ENCODE measurements around the gene EREG. TPM values are rescaled to one million over a fixed set of nuclear protein-coding genes. Genes with fewer than 3 reads are reported as not detected.
"Not testable (repeated sequence)": the region's sequence is repeated elsewhere in the genome, so short reads cannot be mapped to it uniquely, and the experiment has no call there.

The EREG gene
- polyA plus RNA-seq, 3 donors from 2014 or later, result not detected

- Mint-ChIP-seq H3K4me1 (no peaks in the 10 kb centered on the region), H3K4me3 (no peak overlapping the region), H3K27me3 (ENCODE audit: low read depth in 3 of 3) (peaks cover 2 to 10% (median 4%) of the 10 kb centered on the region in 3 donors), H3K36me3 (no peaks in the 10 kb centered on the region), H3K9me3 (no peaks in the 10 kb centered on the region), H3K27ac (no peak overlapping the region)
- no peak for DNase-seq
Observed at GRCh38 chr4:74330295-74330750, 34.6 kb upstream of the EREG start.

DNA sequence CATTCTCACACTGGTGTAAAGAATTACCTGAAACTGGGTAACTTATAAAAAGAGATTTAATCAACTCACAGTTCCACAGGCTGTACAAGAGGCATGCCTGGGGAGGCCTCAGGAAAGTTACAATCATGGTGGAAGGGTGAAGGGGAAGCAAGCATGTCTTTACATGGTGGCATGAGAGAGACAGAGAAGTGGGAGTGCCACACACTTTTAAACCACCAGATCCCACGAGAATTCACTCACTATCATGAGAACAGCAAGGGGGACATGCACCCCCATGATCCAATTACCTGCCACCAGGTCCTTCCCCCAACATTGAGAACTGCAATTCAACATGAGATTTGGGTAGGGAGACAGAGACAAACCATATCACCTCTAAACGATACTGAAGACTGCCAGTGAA lies 33.7 kb upstream of the EREG start:
- H3K9me3 Mint-ChIP-seq, result no peaks in the 10 kb centered on the region
- DNase-seq, result no peak
- peaks cover 2 to 10% (median 4%) of the 10 kb centered on the region in 3 donors for H3K27me3 Mint-ChIP-seq (ENCODE audit: low read depth in 3 of 3)
- no peaks in the 10 kb centered on the region for H3K36me3 Mint-ChIP-seq
- H3K27ac Mint-ChIP-seq, result no peak overlapping the region
- no peak overlapping the region for H3K4me3 Mint-ChIP-seq
- H3K4me1 Mint-ChIP-seq, result no peaks in the 10 kb centered on the region

DNA sequence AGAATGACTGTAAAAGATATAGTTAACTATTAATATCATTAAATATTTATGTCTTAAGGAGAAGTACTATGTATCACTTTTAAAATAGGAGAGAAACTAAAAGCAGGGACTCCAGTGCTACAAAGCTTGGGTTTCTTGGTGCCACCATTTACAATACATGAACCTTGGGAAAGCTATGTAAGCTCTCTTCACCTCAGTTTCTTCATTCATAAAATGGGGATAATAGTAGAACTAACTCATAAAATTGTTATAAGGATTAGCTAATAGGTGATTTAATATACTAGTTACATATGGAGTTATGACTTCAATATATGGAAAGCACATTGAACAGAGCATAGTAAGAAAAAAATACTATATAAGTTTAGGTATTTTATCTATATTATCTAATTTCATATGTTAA lies 33.0 kb upstream of the EREG start:
- H3K4me1 Mint-ChIP-seq, result no peaks in the 10 kb centered on the region
- no peak overlapping the region for H3K4me3 Mint-ChIP-seq
- no peaks in the 10 kb centered on the region for H3K36me3 Mint-ChIP-seq
- H3K27me3 Mint-ChIP-seq (ENCODE audit: low read depth in 3 of 3), result peaks cover 2 to 10% (median 4%) of the 10 kb centered on the region in 3 donors
- no peak for DNase-seq
- H3K9me3 Mint-ChIP-seq, result no peaks in the 10 kb centered on the region
- H3K27ac Mint-ChIP-seq, result no peak overlapping the region

DNA sequence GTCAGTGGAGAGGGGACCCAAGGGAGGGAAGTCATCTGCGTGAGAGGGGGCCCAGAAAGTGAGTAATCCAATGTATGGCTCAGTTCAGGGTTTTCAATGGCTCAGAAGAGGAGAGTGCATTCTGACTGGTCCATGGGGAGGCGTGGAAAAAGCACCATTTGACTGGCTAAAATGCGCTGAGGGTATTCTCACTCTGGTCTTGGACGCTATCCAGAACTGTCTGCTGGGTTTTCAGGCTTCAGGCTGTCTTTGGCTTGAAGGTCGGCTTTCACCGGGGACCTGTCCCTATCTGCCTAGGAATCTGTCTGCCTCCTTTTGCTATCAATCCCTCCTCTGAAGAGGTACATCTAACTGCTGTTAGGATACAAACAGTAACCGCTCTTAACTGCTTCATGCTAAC lies 30.3 kb upstream of the EREG start:
- no peak overlapping the region for H3K4me3 Mint-ChIP-seq
- H3K27me3 Mint-ChIP-seq (ENCODE audit: low read depth in 3 of 3), result peaks cover 0 to 5% (median 2%) of the 10 kb centered on the region in 3 donors
- H3K36me3 Mint-ChIP-seq, result no peaks in the 10 kb centered on the region
- H3K9me3 Mint-ChIP-seq, result no peaks in the 10 kb centered on the region
- no peak for DNase-seq
- H3K4me1 Mint-ChIP-seq, result no peaks in the 10 kb centered on the region
- H3K27ac Mint-ChIP-seq, result no peak overlapping the region

- peaks cover 0 to 6% (median 0%) of the 10 kb centered on the region in 6 donors for H3K9me3 Mint-ChIP-seq
- H3K27me3 Mint-ChIP-seq (ENCODE audit: low read depth in 3 of 3), result peaks cover 0 to 3% (median 2%) of the 10 kb centered on the region in 3 donors
- no peak for DNase-seq
- H3K4me3 Mint-ChIP-seq, result no peak overlapping the region
- H3K36me3 Mint-ChIP-seq, result no peaks in the 10 kb centered on the region
- H3K4me1 Mint-ChIP-seq, result no peaks in the 10 kb centered on the region
- no peak overlapping the region for H3K27ac Mint-ChIP-seq
Observed at GRCh38 chr4:74335341-74336021, 29.5 kb upstream of the EREG start.

- DNase-seq, result no peak
- H3K9me3 Mint-ChIP-seq, result peaks cover 0 to 15% (median 11%) of the 10 kb centered on the region in 6 donors
- no peaks in the 10 kb centered on the region for H3K4me1 Mint-ChIP-seq
- H3K4me3 Mint-ChIP-seq, result no peak overlapping the region
- H3K27me3 Mint-ChIP-seq (ENCODE audit: low read depth in 3 of 3), result peaks cover 2 to 11% (median 2%) of the 10 kb centered on the region in 3 donors
- no peak overlapping the region for H3K27ac Mint-ChIP-seq
- H3K36me3 Mint-ChIP-seq, result no peaks in the 10 kb centered on the region
Observed at GRCh38 chr4:74338792-74339333, 26.1 kb upstream of the EREG start.

DNA sequence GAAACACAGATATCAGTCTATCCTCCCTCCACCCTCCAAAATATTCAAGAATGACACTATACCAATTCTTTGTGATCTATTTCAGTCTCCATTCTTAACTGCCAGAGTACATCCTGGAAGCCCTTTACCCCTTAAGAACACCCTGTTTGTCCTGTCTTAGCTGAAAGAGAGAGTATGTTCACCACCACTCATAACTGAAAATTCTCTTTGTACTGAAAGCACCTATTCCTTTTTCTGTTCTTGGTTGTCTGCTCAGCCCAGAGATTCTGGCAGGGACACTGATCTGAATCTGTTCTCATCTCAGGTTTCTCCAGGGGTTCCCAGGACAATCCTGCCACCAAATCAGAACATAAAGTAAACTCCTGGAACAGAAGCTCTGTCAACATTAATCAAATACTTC lies 25.4 kb upstream of the EREG start:
- H3K9me3 Mint-ChIP-seq, result peaks cover 0 to 20% (median 14%) of the 10 kb centered on the region in 6 donors
- no peak overlapping the region for H3K27ac Mint-ChIP-seq
- H3K36me3 Mint-ChIP-seq, result peaks cover 0 to 2% (median 1%) of the 10 kb centered on the region in 3 donors
- no peak overlapping the region for H3K4me3 Mint-ChIP-seq
- DNase-seq, result no peak
- H3K4me1 Mint-ChIP-seq, result no peaks in the 10 kb centered on the region
- peaks cover 1 to 7% (median 2%) of the 10 kb centered on the region in 3 donors for H3K27me3 Mint-ChIP-seq (ENCODE audit: low read depth in 3 of 3)

- H3K36me3 Mint-ChIP-seq; DNase-seq; H3K4me3 Mint-ChIP-seq; H3K4me1 Mint-ChIP-seq; H3K27ac Mint-ChIP-seq; H3K27me3 Mint-ChIP-seq (ENCODE audit: low read depth in 3 of 3): not testable (repeated sequence)
- peaks cover 3 to 28% (median 19%) of the 10 kb centered on the region in 6 donors for H3K9me3 Mint-ChIP-seq
Observed at GRCh38 chr4:74340421-74340820, 24.5 kb upstream of the EREG start.

DNA sequence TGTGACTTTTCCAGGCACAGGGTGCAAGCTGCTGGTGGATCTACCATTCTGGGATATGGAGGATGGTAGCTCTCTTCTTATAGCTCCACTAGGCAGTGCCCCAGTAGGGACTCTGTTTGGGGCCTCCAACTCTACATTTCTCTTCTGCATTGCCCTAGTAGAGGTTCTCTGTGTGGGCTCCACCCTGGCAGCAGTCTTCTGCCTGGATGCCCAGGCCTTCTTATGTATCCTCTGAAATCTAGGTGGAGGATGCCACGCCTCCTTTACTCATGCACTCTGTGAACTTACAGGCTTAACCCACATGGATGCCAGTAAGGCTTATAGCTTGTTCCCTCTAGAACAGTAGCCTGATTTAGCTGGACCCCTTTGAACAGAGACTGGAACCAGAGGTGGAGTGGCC lies 20.9 kb upstream of the EREG start:
- H3K9me3 Mint-ChIP-seq, result peaks cover 4 to 29% (median 19%) of the 10 kb centered on the region in 6 donors
- DNase-seq, result no peak
- H3K4me3 Mint-ChIP-seq, result no peak overlapping the region
- no peak overlapping the region for H3K27ac Mint-ChIP-seq
- peaks cover 0 to 10% (median 3%) of the 10 kb centered on the region in 3 donors for H3K27me3 Mint-ChIP-seq (ENCODE audit: low read depth in 3 of 3)
- H3K36me3 Mint-ChIP-seq, result peaks cover 0 to 9% (median 4%) of the 10 kb centered on the region in 3 donors
- H3K4me1 Mint-ChIP-seq, result no peaks in the 10 kb centered on the region

GRCh38 chr4:74353858-74354257 lies 11.1 kb upstream of the EREG start:
- no peak for DNase-seq
- H3K9me3 Mint-ChIP-seq, result no peaks in the 10 kb centered on the region
- H3K36me3 Mint-ChIP-seq, result no peaks in the 10 kb centered on the region
- no peak overlapping the region for H3K27ac Mint-ChIP-seq
- H3K4me1 Mint-ChIP-seq, result no peaks in the 10 kb centered on the region
- H3K27me3 Mint-ChIP-seq (ENCODE audit: low read depth in 3 of 3), result no peaks in the 10 kb centered on the region
- no peak overlapping the region for H3K4me3 Mint-ChIP-seq

DNA sequence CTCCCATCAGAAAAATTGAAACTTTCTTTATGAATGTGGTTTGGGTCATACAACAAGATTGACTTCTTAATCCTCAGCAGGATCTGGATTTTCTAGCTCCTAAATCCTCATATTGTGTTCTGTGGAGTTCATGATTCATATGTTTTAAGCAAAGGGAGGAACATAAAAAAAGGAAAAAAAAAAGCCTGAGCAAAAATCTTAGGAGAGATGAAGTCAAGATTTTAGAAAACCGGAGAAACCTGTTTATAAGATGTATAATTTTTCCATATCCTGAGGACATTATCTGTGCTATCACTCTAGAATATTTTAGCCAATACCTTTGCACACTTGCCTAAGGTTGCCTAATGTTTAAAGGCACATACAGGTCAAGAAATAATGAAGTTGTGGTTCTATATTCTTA lies 7.0 kb upstream of the EREG start:
- no peak overlapping the region for H3K4me3 Mint-ChIP-seq
- peaks cover 2 to 5% (median 5%) of the 10 kb centered on the region in 3 donors for H3K27me3 Mint-ChIP-seq (ENCODE audit: low read depth in 3 of 3)
- no peaks in the 10 kb centered on the region for H3K4me1 Mint-ChIP-seq
- no peak overlapping the region for H3K27ac Mint-ChIP-seq
- DNase-seq, result no peak
- H3K9me3 Mint-ChIP-seq, result no peaks in the 10 kb centered on the region
- no peaks in the 10 kb centered on the region for H3K36me3 Mint-ChIP-seq

DNA sequence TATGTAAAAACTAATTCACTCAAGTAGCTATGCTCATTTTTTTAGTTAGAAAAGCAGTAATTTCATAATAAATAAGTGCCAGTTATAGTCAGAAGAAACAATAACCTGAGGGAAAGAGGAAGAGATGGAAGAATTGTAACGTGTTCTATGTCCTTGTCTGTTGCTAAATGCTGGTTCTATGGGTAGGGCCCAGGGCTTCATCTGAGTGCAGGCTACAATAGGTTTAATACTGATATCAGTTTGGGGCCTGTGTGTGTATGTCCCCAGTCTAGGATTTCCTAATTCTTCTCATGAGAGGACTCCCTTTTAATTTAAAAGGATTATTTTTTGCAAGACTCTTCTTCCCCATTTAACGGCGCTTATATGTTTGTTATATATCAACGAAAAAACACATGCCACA lies 3.3 kb upstream of the EREG start:
- Mint-ChIP-seq H3K4me3 (no peak overlapping the region), H3K27me3 (ENCODE audit: low read depth in 3 of 3) (peaks cover 14 to 18% (median 14%) of the 10 kb centered on the region in 3 donors), H3K4me1 (peaks cover 14 to 18% of the 10 kb centered on the region in 2 donors), H3K27ac (no peak overlapping the region), H3K36me3 (no peaks in the 10 kb centered on the region), H3K9me3 (no peaks in the 10 kb centered on the region)
- DNase-seq, result no peak

GRCh38 chr4:74362347-74362746 lies 2.6 kb upstream of the EREG start:
- H3K4me1 Mint-ChIP-seq, result peaks cover 14 to 18% of the 10 kb centered on the region in 2 donors

GRCh38 chr4:74364256-74364651 lies 691 bp upstream of the EREG start:
- peaks cover 14 to 18% of the 10 kb centered on the region in 2 donors for H3K4me1 Mint-ChIP-seq
- peak overlapping the region; percentile 31 to 70 (median 61) for H3K4me3 Mint-ChIP-seq
- H3K36me3 Mint-ChIP-seq, result no peaks in the 10 kb centered on the region
- no peaks in the 10 kb centered on the region for H3K9me3 Mint-ChIP-seq
- no peak for DNase-seq
- peaks cover 14 to 23% (median 14%) of the 10 kb centered on the region in 3 donors for H3K27me3 Mint-ChIP-seq (ENCODE audit: low read depth in 3 of 3)
- no peak overlapping the region for H3K27ac Mint-ChIP-seq

More at GRCh38 chr4:74362347-74362746, 2.6 kb upstream of the EREG start:
- H3K4me3 Mint-ChIP-seq, result no peak overlapping the region
- H3K9me3 Mint-ChIP-seq, result no peaks in the 10 kb centered on the region
- peaks cover 14 to 22% (median 14%) of the 10 kb centered on the region in 3 donors for H3K27me3 Mint-ChIP-seq (ENCODE audit: low read depth in 3 of 3)
- no peak overlapping the region for H3K27ac Mint-ChIP-seq
- no peak for DNase-seq
- no peaks in the 10 kb centered on the region for H3K36me3 Mint-ChIP-seq
